ENCODE measurements around the gene KIAA0232.

KIAA0232 gene

GRCh38 chr4:6804082-6804752 lies 21.7 kb downstream of the KIAA0232 start:
- peaks cover 4% of the 10 kb centered on the region; the same call in 1 of the 2 replicates for H3K4me1 ChIP-seq
- H3K9me3 ChIP-seq = no peaks in the 10 kb centered on the region
- H3K27me3 ChIP-seq = no peaks in the 10 kb centered on the region
- no peak overlapping the region for H3K4me3 ChIP-seq (ENCODE audit: low read depth, low read length)
- no peak for DNase-seq
- H3K36me3 ChIP-seq = no peaks in the 10 kb centered on the region
- no peak for TF ChIP-seq CTCF (IDR thresholded peaks at IDR 0.05; ENCODE audit: low read depth, low read length)

- Histone ChIP-seq H3K4me1 (0 out of 2 replicates have a peak, but pooled peaks cover 3% of the 10 kb centered on the region), H3K36me3 (no peaks in the 10 kb centered on the region), H3K4me3 (ENCODE audit: low read depth, low read length) (no peak overlapping the region), H3K9me3 (no peaks in the 10 kb centered on the region), H3K27me3 (no peaks in the 10 kb centered on the region)
- TF ChIP-seq CTCF (IDR thresholded peaks at IDR 0.05; ENCODE audit: low read depth, low read length) = no peak
- no peak for DNase-seq
These were observed 24.5 kb downstream of the KIAA0232 start for GRCh38 chr4:6806924-6807626.

- no peak for DNase-seq
- Histone ChIP-seq H3K4me1 (0 out of 2 replicates have a peak, but pooled peaks cover 3% of the 10 kb centered on the region), H3K4me3 (ENCODE audit: low read depth, low read length) (no peak overlapping the region), H3K27me3 (no peaks in the 10 kb centered on the region), H3K36me3 (no peaks in the 10 kb centered on the region), H3K9me3 (no peaks in the 10 kb centered on the region)
- no peak for TF ChIP-seq CTCF (IDR thresholded peaks at IDR 0.05; ENCODE audit: low read depth, low read length)
These were observed 25.7 kb downstream of the KIAA0232 start for GRCh38 chr4:6808259-6808658.

- no peak for DNase-seq
- H3K9me3 ChIP-seq = no peaks in the 10 kb centered on the region
- 0 out of 2 replicates have a peak, but pooled peaks cover 3% of the 10 kb centered on the region for H3K4me1 ChIP-seq
- H3K36me3 ChIP-seq = no peaks in the 10 kb centered on the region
- no peak for TF ChIP-seq CTCF (IDR thresholded peaks at IDR 0.05; ENCODE audit: low read depth, low read length)
- H3K4me3 ChIP-seq (ENCODE audit: low read depth, low read length) = no peak overlapping the region
- no peaks in the 10 kb centered on the region for H3K27me3 ChIP-seq
These were observed 28.6 kb downstream of the KIAA0232 start for GRCh38 chr4:6811165-6811564.

GRCh38 chr4:6812766-6813165 lies 30.2 kb downstream of the KIAA0232 start:
- H3K27me3 ChIP-seq = no peaks in the 10 kb centered on the region
- 0 out of 2 replicates have a peak, but pooled peaks cover under 1% of the 10 kb centered on the region for H3K4me1 ChIP-seq
- no peak overlapping the region for H3K4me3 ChIP-seq (ENCODE audit: low read depth, low read length)
- H3K9me3 ChIP-seq = no peaks in the 10 kb centered on the region
- DNase-seq = no peak
- H3K36me3 ChIP-seq = no peaks in the 10 kb centered on the region
- no peak for TF ChIP-seq CTCF (IDR thresholded peaks at IDR 0.05; ENCODE audit: low read depth, low read length)

GRCh38 chr4:6813725-6814124 lies 31.2 kb downstream of the KIAA0232 start:
- no peak for TF ChIP-seq CTCF (IDR thresholded peaks at IDR 0.05; ENCODE audit: low read depth, low read length)
- no peaks in the 10 kb centered on the region for H3K4me1 ChIP-seq

More at GRCh38 chr4:6813725-6814124, 31.2 kb downstream of the KIAA0232 start:
- no peaks in the 10 kb centered on the region for H3K36me3 ChIP-seq
- DNase-seq = no peak
- no peaks in the 10 kb centered on the region for H3K27me3 ChIP-seq
- H3K4me3 ChIP-seq (ENCODE audit: low read depth, low read length) = no peak overlapping the region
- no peaks in the 10 kb centered on the region; the same call in 1 of the 2 replicates for H3K9me3 ChIP-seq
